GM21390 (cell line): ENCODE data around the gene ISLR.

Experiments used
- ATAC-seq: cut with Tn5 transposase; IDR thresholded peaks from one replicate; pipeline ENCODE4 v1.9.1; 2021; ENCODE audit not compliant: unreplicated experiment

Gene ISLR

GRCh38 chr15:74170875-74171578 is 2.5 kb upstream of the ISLR start:
- ATAC-seq: no peak

- no peak for ATAC-seq
Measured at GRCh38 chr15:74171965-74172541, 1.5 kb upstream of the ISLR start.

GRCh38 chr15:74172701-74173379 is 670 bp upstream of the ISLR start:
- no peak for ATAC-seq

GRCh38 chr15:74174219-74174957 is 878 bp downstream of the ISLR start:
- ATAC-seq: no peak

- no peak for ATAC-seq
Measured at GRCh38 chr15:74174958-74175253, 1.4 kb downstream of the ISLR start.

DNA sequence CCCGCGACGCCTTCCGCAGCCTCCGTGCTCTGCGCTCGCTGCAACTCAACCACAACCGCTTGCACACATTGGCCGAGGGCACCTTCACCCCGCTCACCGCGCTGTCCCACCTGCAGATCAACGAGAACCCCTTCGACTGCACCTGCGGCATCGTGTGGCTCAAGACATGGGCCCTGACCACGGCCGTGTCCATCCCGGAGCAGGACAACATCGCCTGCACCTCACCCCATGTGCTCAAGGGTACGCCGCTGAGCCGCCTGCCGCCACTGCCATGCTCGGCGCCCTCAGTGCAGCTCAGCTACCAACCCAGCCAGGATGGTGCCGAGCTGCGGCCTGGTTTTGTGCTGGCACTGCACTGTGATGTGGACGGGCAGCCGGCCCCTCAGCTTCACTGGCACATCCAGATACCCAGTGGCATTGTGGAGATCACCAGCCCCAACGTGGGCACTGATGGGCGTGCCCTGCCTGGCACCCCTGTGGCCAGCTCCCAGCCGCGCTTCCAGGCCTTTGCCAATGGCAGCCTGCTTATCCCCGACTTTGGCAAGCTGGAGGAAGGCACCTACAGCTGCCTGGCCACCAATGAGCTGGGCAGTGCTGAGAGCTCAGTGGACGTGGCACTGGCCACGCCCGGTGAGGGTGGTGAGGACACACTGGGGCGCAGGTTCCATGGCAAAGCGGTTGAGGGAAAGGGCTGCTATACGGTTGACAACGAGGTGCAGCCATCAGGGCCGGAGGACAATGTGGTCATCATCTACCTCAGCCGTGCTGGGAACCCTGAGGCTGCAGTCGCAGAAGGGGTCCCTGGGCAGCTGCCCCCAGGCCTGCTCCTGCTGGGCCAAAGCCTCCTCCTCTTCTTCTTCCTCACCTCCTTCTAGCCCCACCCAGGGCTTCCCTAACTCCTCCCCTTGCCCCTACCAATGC is 2.0 kb downstream of the ISLR start:
- no peak for ATAC-seq

GRCh38 chr15:74176262-74177214 is 3.0 kb downstream of the ISLR start:
- no peak for ATAC-seq

DNA sequence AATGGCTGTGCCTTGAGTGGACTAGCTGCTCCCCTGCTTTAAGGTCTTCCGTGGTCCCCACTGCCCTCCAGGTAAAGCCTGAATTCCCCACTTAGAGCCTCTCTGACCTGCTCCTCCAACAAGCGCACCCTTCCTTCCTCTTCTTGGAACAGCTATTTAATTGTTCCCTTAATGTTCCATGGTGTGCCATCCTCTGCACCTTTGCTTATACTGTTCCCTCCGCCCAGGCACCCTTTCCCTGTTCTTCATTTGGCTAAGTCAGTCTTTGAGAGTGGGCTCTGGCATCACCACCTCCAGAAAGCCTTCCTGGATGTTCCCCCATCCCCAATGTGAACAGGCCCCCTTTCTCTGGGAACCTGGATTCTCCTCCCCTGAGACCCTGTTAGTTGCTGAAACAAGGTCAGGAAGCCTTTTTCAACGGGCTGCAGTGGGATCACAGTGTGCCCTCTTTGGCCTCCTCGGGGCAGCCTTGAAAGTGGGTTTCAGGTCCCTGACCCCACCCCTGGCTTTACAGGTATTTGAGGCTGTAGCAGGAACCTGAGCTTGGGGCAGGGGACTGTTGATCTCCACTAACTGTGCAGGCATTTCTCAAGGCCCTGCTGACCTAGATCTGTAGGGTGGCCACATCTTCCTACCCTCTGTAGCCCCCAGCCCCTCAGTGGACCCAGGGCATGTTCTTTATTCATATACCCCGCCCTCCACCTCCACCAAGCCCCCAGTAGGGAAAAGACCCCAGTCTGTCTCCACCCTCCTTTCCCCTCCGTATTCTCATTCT is 5.0 kb downstream of the ISLR start:
- ATAC-seq: no peak

GRCh38 chr15:74179101-74179841 is 5.8 kb downstream of the ISLR start:
- ATAC-seq: no peak

GRCh38 chr15:74179983-74180880 is 6.7 kb downstream of the ISLR start:
- no peak for ATAC-seq

GRCh38 chr15:74180881-74181602 is 7.5 kb downstream of the ISLR start:
- no peak for ATAC-seq

DNA sequence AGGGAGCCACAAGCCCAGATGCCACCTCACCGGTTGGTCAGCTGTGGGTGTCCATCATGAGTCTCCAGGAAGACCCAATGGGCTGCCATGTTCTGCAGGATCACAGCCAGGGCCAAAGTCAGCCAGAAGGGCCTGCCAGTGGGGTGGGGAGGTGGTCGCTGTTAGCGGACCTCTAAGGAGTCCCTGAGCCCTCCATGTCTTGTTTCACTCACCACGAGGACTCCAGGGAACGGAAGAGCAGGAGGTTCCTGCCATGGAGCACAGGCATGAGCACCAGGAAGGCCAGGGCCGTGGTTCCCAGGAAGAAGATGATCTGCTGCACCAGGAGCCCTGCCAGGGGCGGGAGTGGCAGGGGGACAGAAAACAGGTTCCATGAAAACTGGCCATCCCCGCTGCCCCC is 8.6 kb downstream of the ISLR start:
- ATAC-seq: no peak

- no peak for ATAC-seq
Measured at GRCh38 chr15:74184582-74185091, 11.1 kb downstream of the ISLR start.

DNA sequence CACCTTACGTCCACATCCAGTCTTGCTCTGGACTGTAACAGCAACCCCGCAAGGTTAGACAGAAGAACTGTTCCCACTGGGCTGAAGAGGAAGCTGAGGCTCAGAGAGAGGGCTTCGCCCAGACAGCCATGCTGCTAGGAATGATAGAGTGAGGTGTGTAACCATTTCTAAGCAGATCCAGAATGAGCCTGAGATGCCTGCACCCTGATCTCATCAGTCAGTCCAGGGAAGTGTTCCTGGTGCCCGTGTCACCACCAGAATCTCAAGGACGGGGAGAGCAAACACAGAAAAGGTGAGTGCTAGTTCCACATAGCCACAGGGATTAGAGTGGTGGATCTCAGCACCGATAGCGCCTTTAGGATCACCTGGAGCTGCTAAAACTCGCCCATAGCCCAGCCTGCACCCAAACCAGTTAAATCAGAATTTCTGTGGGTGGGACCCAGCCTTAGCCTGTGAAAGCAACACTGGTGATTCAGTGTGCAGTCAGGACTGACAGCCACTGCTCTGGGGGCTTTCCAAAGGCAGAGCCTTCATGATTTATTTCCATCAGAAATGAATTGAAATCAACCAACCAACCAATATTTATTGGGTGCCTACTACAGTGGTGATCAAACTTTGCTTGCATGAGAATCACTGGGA is 12.3 kb downstream of the ISLR start:
- no peak for ATAC-seq

- no peak for ATAC-seq
Measured at GRCh38 chr15:74188216-74188615, 14.7 kb downstream of the ISLR start.

GRCh38 chr15:74191798-74192197 is 18.3 kb downstream of the ISLR start:
- no peak for ATAC-seq
